HG03108 (cell line): ENCODE data around the gene VWA3A.
"Not testable (repeated sequence)": the region's sequence is repeated elsewhere in the genome, so short reads cannot be mapped to it uniquely, and the experiment has no call there.

Experiments
- ATAC-seq: cut with Tn5 transposase; IDR thresholded peaks from one replicate; pipeline ENCODE4 v1.9.1; 2021; ENCODE audit warnings: moderate library complexity; ENCODE audit not compliant: unreplicated experiment

Gene VWA3A

GRCh38 chr16:22081050-22081449, 11.3 kb upstream of the VWA3A start:
- ATAC-seq, result no peak

- no peak for ATAC-seq
Measured at GRCh38 chr16:22086440-22086839, 5.9 kb upstream of the VWA3A start.

GRCh38 chr16:22088642-22089041, 3.7 kb upstream of the VWA3A start:
- ATAC-seq, result no peak

- no peak for ATAC-seq
Measured at GRCh38 chr16:22089910-22090309, 2.4 kb upstream of the VWA3A start.

GRCh38 chr16:22091721-22092120, 620 bp upstream of the VWA3A start:
- ATAC-seq, result no peak

- no peak for ATAC-seq
Measured at GRCh38 chr16:22093331-22093730, 990 bp downstream of the VWA3A start.

- ATAC-seq, result no peak
Measured at GRCh38 chr16:22093996-22094395, 1.7 kb downstream of the VWA3A start.

- ATAC-seq, result no peak
Measured at GRCh38 chr16:22098405-22099255, 6.3 kb downstream of the VWA3A start.

- no peak for ATAC-seq
Measured at GRCh38 chr16:22099256-22099975, 7.1 kb downstream of the VWA3A start.

- no peak for ATAC-seq
Measured at GRCh38 chr16:22103441-22103840, 11.1 kb downstream of the VWA3A start.

- no peak for ATAC-seq
Measured at GRCh38 chr16:22109258-22109898, 17.0 kb downstream of the VWA3A start.

GRCh38 chr16:22111629-22112028, 19.3 kb downstream of the VWA3A start:
- ATAC-seq, result not testable (repeated sequence)

GRCh38 chr16:22116095-22116700, 23.9 kb downstream of the VWA3A start:
- no peak for ATAC-seq

GRCh38 chr16:22117609-22118008, 25.3 kb downstream of the VWA3A start:
- no peak for ATAC-seq

- no peak for ATAC-seq
Measured at GRCh38 chr16:22120440-22120839, 28.1 kb downstream of the VWA3A start.

- ATAC-seq, result no peak
Measured at GRCh38 chr16:22122239-22122638, 29.9 kb downstream of the VWA3A start.

GRCh38 chr16:22123146-22123545, 30.8 kb downstream of the VWA3A start:
- no peak for ATAC-seq

- no peak for ATAC-seq
Measured at GRCh38 chr16:22123759-22124490, 31.6 kb downstream of the VWA3A start.

GRCh38 chr16:22124583-22125284, 32.4 kb downstream of the VWA3A start:
- ATAC-seq, result no peak

- no peak for ATAC-seq
Measured at GRCh38 chr16:22126037-22126558, 33.8 kb downstream of the VWA3A start.
